ENCODE results near the gene PRR15. TPM values are rescaled to one million over a fixed set of nuclear protein-coding genes. Genes with fewer than 3 reads are reported as not detected.

Gene PRR15
- total RNA-seq, 1 donor from 2014 or later: 0.77 TPM

- no peak overlapping the region for H3K27ac ChIP-seq
These were observed 29.2 kb downstream of the PRR15 start for GRCh38 chr7:29592866-29593265.

GRCh38 chr7:29593459-29593858 lies 29.8 kb downstream of the PRR15 start:
- Mint-ChIP-seq H3K27me3 (ENCODE audit: insufficient read depth, low read depth) (no peaks in the 10 kb centered on the region), H3K4me1 (no peaks in the 10 kb centered on the region), H3K36me3 (no peaks in the 10 kb centered on the region), H3K27ac (no peak overlapping the region), H3K4me3 (no peak overlapping the region), H3K9me3 (no peaks in the 10 kb centered on the region)
- Histone ChIP-seq H3K4me1 (no peaks in the 10 kb centered on the region), H3K9me3 (ENCODE audit: low read depth) (no peaks in the 10 kb centered on the region), H3K79me2 (ENCODE audit: low read depth) (no peaks in the 10 kb centered on the region), H3F3A (ENCODE audit: low read depth) (no peaks in the 10 kb centered on the region), H3K4me3 (no peak overlapping the region), H3K27ac (no peak overlapping the region), H4K20me1 (ENCODE audit: low read depth) (no peaks in the 10 kb centered on the region), H3K27me3 (no peaks in the 10 kb centered on the region), H3K4me2 (no peak overlapping the region), H2AFZ (replicated peaks) (no peak overlapping the region), H3K9ac (no peak overlapping the region), H3K36me3 (no peaks in the 10 kb centered on the region)
- DNase-seq (ENCODE audit: low spot score): no peak
- no peak for TF ChIP-seq CTCF (IDR thresholded peaks at IDR 0.05)
- TF ChIP-seq EZH2 (IDR thresholded peaks at IDR 0.05): no peak
- no peak for TF ChIP-seq EZH2phosphoT487 (IDR thresholded peaks at IDR 0.05)

More at GRCh38 chr7:29592866-29593265, 29.2 kb downstream of the PRR15 start:
- Histone ChIP-seq H3K9ac (no peak overlapping the region), H3K79me2 (ENCODE audit: low read depth) (no peaks in the 10 kb centered on the region), H2AFZ (replicated peaks) (no peak overlapping the region), H3F3A (ENCODE audit: low read depth) (no peaks in the 10 kb centered on the region), H3K36me3 (no peaks in the 10 kb centered on the region), H3K27me3 (no peaks in the 10 kb centered on the region), H3K4me1 (no peaks in the 10 kb centered on the region), H3K4me2 (no peak overlapping the region), H3K4me3 (no peak overlapping the region), H4K20me1 (ENCODE audit: low read depth) (no peaks in the 10 kb centered on the region), H3K9me3 (ENCODE audit: low read depth) (no peaks in the 10 kb centered on the region)
- DNase-seq (ENCODE audit: low spot score): no peak
- Mint-ChIP-seq H3K4me3 (no peak overlapping the region), H3K36me3 (no peaks in the 10 kb centered on the region), H3K27ac (no peak overlapping the region), H3K9me3 (no peaks in the 10 kb centered on the region), H3K27me3 (ENCODE audit: insufficient read depth, low read depth) (no peaks in the 10 kb centered on the region), H3K4me1 (no peaks in the 10 kb centered on the region)
- TF ChIP-seq EZH2phosphoT487 (IDR thresholded peaks at IDR 0.05): no peak

- no peak for TF ChIP-seq EZH2 (IDR thresholded peaks at IDR 0.05)
- no peak for TF ChIP-seq CTCF (IDR thresholded peaks at IDR 0.05)
- TF ChIP-seq EZH2phosphoT487 (IDR thresholded peaks at IDR 0.05): no peak
These were observed 33.1 kb downstream of the PRR15 start for GRCh38 chr7:29596593-29597178.

GRCh38 chr7:29597266-29597665 lies 33.6 kb downstream of the PRR15 start:
- Histone ChIP-seq H3K4me3 (no peak overlapping the region), H3K4me1 (no peaks in the 10 kb centered on the region), H3F3A (ENCODE audit: low read depth) (no peaks in the 10 kb centered on the region), H2AFZ (replicated peaks) (no peak overlapping the region), H4K20me1 (ENCODE audit: low read depth) (no peaks in the 10 kb centered on the region), H3K27ac (no peak overlapping the region), H3K79me2 (ENCODE audit: low read depth) (no peaks in the 10 kb centered on the region), H3K36me3 (no peaks in the 10 kb centered on the region), H3K27me3 (no peaks in the 10 kb centered on the region), H3K9me3 (ENCODE audit: low read depth) (no peaks in the 10 kb centered on the region), H3K9ac (no peak overlapping the region), H3K4me2 (no peak overlapping the region)
- H3K4me1 Mint-ChIP-seq: no peaks in the 10 kb centered on the region
- TF ChIP-seq CTCF (IDR thresholded peaks at IDR 0.05): no peak
- TF ChIP-seq EZH2 (IDR thresholded peaks at IDR 0.05): no peak
- no peak for TF ChIP-seq EZH2phosphoT487 (IDR thresholded peaks at IDR 0.05)
- H3K27ac Mint-ChIP-seq: no peak overlapping the region
- no peak for DNase-seq (ENCODE audit: low spot score)
- H3K27me3 Mint-ChIP-seq (ENCODE audit: insufficient read depth, low read depth): no peaks in the 10 kb centered on the region
- H3K9me3 Mint-ChIP-seq: no peaks in the 10 kb centered on the region
- no peak overlapping the region for H3K4me3 Mint-ChIP-seq
- H3K36me3 Mint-ChIP-seq: no peaks in the 10 kb centered on the region

More at GRCh38 chr7:29596593-29597178, 33.1 kb downstream of the PRR15 start:
- H3K9ac ChIP-seq: no peak overlapping the region
- no peak overlapping the region for H3K27ac ChIP-seq
- no peaks in the 10 kb centered on the region for H3K4me1 ChIP-seq
- Mint-ChIP-seq H3K27me3 (ENCODE audit: insufficient read depth, low read depth) (no peaks in the 10 kb centered on the region), H3K9me3 (no peaks in the 10 kb centered on the region), H3K27ac (no peak overlapping the region), H3K4me3 (no peak overlapping the region), H3K36me3 (no peaks in the 10 kb centered on the region), H3K4me1 (no peaks in the 10 kb centered on the region)
- H3K36me3 ChIP-seq: no peaks in the 10 kb centered on the region
- no peaks in the 10 kb centered on the region for H3K27me3 ChIP-seq
- no peak overlapping the region for H3K4me3 ChIP-seq
- no peak overlapping the region for H2AFZ ChIP-seq (replicated peaks)
- no peaks in the 10 kb centered on the region for H3F3A ChIP-seq (ENCODE audit: low read depth)
- H3K4me2 ChIP-seq: no peak overlapping the region
- H4K20me1 ChIP-seq (ENCODE audit: low read depth): no peaks in the 10 kb centered on the region
- DNase-seq (ENCODE audit: low spot score): no peak
- H3K9me3 ChIP-seq (ENCODE audit: low read depth): no peaks in the 10 kb centered on the region
- H3K79me2 ChIP-seq (ENCODE audit: low read depth): no peaks in the 10 kb centered on the region

Measured in neural progenitor cell (in vitro differentiated cells).